ENCODE results near the gene ZCRB1.

ZCRB1 gene

DNA sequence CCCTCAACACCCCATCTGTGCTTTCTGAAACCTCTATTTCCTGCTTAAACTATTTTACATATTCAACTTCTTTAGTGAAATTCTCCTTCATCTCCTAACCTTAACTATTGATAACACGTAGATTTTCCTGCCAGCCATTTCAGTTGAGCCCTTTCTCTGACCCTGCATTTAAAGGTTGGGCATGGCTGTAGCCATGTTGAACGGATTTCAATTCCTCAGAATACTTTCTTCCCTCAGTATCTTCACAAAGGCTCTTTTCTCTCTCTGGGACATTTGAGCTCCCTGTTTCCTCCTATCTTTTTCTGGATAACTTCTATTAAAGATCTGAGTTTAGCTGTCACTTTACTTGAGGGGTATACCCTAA lies 1.3 kb upstream of the ZCRB1 start:
- no peak for DNase-seq

- peak; percentile 0 to 21 for DNase-seq
Observed at GRCh38 chr12:42326541-42327226, 790 bp upstream of the ZCRB1 start.

DNA sequence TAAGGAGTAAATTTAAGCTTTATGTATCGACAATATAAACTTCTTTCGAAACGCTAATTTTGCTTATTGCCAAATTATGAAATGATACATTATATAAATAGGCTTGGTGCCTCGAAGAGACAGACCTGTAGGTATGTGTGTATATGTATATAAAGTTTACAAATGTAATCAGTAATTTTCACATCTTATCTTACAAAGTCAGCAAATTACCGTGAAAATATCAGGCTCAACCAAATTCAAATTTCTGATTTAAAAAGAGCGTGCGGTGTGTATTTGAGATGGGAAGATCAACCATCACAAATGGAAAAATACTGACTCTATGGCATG lies 605 bp downstream of the ZCRB1 start:
- no peak for DNase-seq

DNA sequence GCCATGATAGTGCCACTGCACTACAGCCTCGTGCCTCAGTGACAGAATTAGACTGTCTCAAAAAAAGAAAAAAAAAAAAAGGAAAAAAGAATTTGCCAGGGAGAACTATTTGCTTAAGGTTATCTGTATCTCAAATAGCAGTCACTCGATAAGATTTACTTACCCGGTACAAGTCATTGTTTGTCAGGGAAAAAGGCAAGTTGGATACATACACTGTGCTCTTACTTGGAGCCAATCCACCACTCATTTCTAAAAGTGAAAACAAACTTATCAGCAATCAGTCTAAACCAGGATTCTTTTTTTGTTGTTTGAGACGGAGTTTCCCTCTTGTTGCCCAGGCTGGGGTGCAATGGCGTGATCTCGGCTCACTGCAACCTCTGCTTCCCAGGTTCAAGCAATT lies 2.0 kb downstream of the ZCRB1 start:
- no peak for DNase-seq

DNA sequence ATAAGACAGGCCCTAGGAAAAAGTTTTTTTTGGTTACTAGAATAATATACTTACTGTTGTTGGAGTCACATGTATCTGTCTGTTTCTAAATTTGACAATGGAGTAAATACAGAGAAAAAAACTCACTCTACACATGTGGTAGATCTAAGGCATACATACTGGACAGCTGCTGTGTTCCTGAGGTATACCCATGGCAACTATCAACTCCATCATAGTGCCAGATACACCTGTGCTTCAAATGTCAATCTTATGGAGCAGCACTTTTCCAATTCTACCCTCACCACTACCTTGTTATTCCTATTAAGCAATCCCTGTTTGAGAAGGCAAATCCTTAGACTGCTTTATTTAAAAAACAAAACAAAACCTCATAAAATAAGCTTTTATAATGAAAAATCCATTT lies 3.3 kb downstream of the ZCRB1 start:
- no peak for DNase-seq

- no peak for DNase-seq
Observed at GRCh38 chr12:42320796-42321195, 5.1 kb downstream of the ZCRB1 start.

- no peak for DNase-seq
Observed at GRCh38 chr12:42315108-42315507, 10.8 kb downstream of the ZCRB1 start.

DNA sequence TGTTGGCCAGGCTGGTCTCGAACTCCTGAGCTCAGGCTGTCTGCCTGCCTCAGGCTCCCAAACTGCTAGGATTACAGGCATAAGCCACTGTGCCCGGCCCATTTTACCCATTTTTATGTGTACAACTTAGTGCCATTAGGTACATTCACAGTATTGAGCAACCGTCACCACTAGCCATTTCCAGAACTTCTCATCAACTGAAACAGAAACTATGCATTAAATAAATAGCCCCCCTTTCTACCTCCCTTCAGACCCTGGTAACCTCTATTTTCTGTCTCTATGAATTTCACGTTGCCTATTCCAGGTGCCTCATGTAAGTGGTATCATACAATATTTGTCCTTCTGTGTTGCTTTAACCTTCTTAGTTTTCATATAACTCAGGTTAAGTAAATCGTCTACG lies 15.9 kb downstream of the ZCRB1 start:
- DNase-seq, result no peak

GRCh38 chr12:42308390-42308789 lies 17.5 kb downstream of the ZCRB1 start:
- no peak for DNase-seq

- DNase-seq, result no peak
Observed at GRCh38 chr12:42306297-42306696, 19.6 kb downstream of the ZCRB1 start.

GRCh38 chr12:42299392-42300308 lies 26.2 kb downstream of the ZCRB1 start:
- DNase-seq, result no peak

DNA sequence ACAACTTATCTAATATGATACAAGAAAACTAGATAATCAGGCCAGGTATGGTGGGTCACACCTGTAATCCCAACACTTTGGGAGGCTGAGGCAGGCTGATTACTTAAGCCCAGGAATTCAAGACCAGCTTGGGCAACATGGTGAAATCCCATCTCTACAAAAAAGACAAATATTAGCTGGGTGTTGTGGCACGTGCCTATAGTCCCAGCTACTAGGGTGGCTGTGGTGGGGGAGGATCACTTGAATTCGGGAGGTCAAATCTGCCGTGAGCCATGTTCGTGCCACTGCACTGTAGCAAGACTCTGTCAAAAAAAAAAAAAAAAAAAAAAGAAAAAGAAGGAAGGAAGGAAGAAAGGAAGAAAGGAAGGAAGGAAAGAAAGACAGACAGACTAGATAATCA lies 27.0 kb downstream of the ZCRB1 start:
- DNase-seq, result no peak

- peak in 1 of 2 experiments; percentile 1 for DNase-seq
Observed at GRCh38 chr12:42296503-42297109, 29.3 kb downstream of the ZCRB1 start.

GRCh38 chr12:42291680-42292079 lies 34.2 kb downstream of the ZCRB1 start:
- DNase-seq, result no peak

DNA sequence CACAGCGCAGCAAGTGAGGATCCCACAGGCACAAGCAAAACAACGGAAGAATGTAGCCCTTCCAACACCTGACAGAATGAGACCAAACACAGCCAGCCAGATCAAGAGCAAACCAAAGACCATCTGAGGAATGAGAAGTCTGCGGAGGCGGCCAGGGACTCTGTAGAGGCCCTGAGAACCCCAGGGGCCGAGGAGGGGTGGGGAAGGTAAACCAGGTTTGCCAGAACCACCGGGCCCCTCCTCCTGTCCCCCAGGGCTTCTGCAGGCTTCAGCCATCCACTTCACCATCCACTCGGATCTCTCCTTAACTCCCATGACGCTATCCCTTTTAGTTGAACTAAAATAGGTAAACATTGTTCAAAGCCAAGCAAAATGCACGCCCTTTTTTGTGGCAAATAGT lies 37.4 kb downstream of the ZCRB1 start:
- no peak for DNase-seq

- DNase-seq, result no peak
Observed at GRCh38 chr12:42286741-42287140, 39.2 kb downstream of the ZCRB1 start.

GRCh38 chr12:42285431-42285830 lies 40.5 kb downstream of the ZCRB1 start:
- DNase-seq, result no peak

DNA sequence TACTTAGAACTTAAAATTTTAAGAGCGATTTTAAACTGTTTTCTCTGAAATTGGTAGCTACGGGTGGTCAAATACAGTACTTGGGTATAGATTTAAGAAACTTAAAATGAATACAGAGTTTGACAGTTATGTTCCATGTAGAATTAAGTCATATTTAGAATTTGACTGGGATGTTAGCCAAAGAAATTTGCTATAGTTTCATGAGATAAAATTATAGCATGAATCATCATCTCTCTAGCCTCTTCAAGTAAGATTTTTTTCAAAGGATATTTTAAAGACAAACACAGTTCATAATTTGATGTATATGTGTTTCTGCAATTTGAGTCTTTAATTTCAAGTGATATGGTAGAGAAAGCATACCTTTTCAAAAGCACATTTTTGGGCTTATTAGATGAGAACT lies 41.0 kb downstream of the ZCRB1 start:
- no peak for DNase-seq

DNA sequence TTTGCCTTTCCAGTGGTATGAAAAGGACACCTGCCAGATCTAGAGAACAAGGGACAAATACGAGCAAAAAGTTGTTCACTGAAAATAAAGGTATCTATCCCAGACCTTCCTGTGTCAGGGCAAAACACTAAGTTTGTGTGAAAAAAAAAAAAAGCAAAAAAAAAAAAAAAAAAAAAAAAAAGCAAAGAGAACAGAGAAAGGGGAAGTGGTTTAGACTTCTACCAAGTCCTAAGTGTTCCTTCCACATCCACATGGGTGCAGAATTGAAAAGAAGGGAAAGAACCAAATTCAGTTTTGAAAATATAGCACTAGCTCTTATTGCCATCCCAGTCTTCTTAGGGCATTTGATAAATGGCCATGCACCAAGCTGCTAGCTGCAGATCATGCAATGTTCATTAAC lies 41.7 kb downstream of the ZCRB1 start:
- no peak for DNase-seq

- no peak for DNase-seq
Observed at GRCh38 chr12:42283739-42284138, 42.2 kb downstream of the ZCRB1 start.

GRCh38 chr12:42282294-42282693 lies 43.6 kb downstream of the ZCRB1 start:
- no peak for DNase-seq

DNA sequence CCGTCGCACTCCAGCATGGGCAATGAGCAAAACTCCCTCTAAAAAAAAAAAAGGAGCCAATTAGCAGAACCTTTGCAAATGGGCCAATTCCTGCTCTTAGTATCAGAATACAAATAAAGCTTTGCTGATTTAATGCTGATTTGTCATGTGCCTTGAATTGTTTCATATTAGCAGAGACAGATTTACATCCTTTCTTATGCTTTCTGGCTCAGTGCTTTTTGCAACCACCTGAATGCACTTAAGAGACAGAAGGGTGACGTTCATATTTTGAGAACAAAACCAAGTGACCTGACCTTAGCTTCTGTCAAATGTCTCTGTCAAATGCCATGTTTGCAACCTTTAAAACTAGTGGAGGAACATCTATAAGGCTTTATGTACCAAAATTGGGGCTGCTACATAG lies 44.0 kb downstream of the ZCRB1 start:
- no peak for DNase-seq

DNA sequence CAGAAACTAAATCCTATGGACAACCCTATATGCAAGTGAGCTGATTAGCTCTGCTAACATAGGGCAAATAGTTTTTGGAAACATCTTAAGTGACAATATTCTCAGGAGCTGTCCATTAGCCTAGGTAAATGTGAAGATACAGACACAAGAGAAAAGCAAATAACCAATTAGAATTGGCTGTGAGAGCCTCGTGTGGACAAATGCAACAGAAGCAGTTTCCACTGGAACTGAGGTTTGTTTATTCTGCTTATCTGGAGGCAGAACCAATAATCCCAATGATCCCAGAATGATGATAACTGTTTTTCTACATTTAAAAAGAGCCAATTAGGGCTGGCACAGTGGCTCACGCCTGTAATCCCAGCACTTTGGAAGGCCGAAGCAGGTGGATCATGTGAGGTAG lies 44.6 kb downstream of the ZCRB1 start:
- no peak for DNase-seq

- DNase-seq, result no peak
Observed at GRCh38 chr12:42278128-42278510, 47.8 kb downstream of the ZCRB1 start.

All from NCI-H524 (cell line).